Measurements from ENCODE around the gene SLCO3A1.

The SLCO3A1 gene

DNA sequence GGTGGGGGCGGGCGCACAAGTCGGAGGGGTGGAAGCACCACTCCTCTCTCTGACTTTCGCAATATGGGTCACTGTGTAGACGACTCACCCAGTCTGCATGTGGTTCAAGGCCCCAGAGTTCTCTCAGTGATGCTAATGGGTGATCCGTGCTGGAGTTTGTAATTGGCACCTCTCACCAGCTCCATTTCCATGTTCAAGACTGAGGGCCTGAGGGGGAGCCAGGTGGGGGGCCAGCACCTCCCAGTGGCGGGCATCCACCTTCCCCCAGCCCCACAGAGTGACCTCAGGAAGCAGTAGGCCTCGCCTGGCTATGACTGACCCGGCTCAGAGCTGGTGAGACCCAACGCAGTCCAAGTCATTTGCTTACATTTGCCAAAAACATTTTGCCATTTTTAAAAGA, 310.1 kb downstream of the SLCO3A1 start:
- no peak for DNase-seq (ENCODE audit: low read depth)
- TF ChIP-seq CTCF (IDR thresholded peaks at IDR 0.05; ENCODE audit: low read depth, low read length, missing control alignments): no peak
- H3K4me3 ChIP-seq (ENCODE audit: low read depth, low read length): no peak overlapping the region

DNA sequence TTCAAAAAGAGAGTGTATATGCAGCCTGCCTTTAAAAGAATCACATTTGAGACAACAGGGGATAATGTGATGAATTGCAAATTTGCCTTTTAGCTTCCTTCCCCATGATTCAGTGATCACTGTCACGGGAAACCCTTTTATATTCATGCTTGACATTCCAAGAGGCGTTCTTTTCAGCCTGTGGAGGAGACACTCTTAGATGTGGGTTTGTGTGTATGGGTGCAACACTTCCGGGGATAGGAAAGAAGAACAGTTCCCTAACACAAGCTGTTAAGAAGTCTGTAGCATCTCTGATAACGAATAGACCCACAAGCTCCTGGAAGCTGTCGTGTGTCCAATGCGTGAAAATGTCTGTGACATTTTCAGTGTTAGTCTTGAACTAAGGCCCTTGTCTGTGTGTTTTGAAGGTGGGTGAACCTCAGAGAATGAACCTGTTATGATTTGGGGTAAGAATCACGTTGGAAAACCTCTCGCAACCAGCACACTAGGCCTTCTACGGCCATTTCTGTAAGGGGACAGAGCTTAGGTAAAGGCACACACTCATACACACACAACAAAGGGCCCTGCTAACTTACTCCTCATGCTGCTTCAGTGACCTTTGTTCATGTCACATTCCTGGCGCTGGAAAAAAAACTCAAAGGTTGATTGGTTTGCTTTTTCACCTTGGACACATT, 311.0 kb downstream of the SLCO3A1 start:
- no peak overlapping the region for H3K4me3 ChIP-seq (ENCODE audit: low read depth, low read length)
- TF ChIP-seq CTCF (IDR thresholded peaks at IDR 0.05; ENCODE audit: low read depth, low read length, missing control alignments): no peak
- no peak for DNase-seq (ENCODE audit: low read depth)

GRCh38 chr15:92165001-92165346, 311.5 kb downstream of the SLCO3A1 start:
- TF ChIP-seq CTCF (IDR thresholded peaks at IDR 0.05; ENCODE audit: low read depth, low read length, missing control alignments): no peak
- DNase-seq (ENCODE audit: low read depth): no peak
- H3K4me3 ChIP-seq (ENCODE audit: low read depth, low read length): no peak overlapping the region

- no peak for TF ChIP-seq CTCF (IDR thresholded peaks at IDR 0.05; ENCODE audit: low read depth, low read length, missing control alignments)
- H3K4me3 ChIP-seq (ENCODE audit: low read depth, low read length): no peak overlapping the region
- no peak for DNase-seq (ENCODE audit: low read depth)
Observed at GRCh38 chr15:92166029-92166428, 312.5 kb downstream of the SLCO3A1 start.

GRCh38 chr15:92166751-92167405, 313.4 kb downstream of the SLCO3A1 start:
- no peak for TF ChIP-seq CTCF (IDR thresholded peaks at IDR 0.05; ENCODE audit: low read depth, low read length, missing control alignments)
- H3K4me3 ChIP-seq (ENCODE audit: low read depth, low read length): no peak overlapping the region
- no peak for DNase-seq (ENCODE audit: low read depth)

GRCh38 chr15:92167451-92167850, 313.9 kb downstream of the SLCO3A1 start:
- TF ChIP-seq CTCF (IDR thresholded peaks at IDR 0.05; ENCODE audit: low read depth, low read length, missing control alignments): no peak
- no peak for DNase-seq (ENCODE audit: low read depth)

More at GRCh38 chr15:92167451-92167850, 313.9 kb downstream of the SLCO3A1 start:
- no peak overlapping the region for H3K4me3 ChIP-seq (ENCODE audit: low read depth, low read length)
